ENCODE data around the gene TBC1D22A. TPM values are rescaled to one million over a fixed set of nuclear protein-coding genes. Genes with fewer than 3 reads are reported as not detected.

TBC1D22A gene
- total and polyA plus RNA-seq, 11 donors, result 9.4 to 30.7 (median 18.6) TPM

DNA sequence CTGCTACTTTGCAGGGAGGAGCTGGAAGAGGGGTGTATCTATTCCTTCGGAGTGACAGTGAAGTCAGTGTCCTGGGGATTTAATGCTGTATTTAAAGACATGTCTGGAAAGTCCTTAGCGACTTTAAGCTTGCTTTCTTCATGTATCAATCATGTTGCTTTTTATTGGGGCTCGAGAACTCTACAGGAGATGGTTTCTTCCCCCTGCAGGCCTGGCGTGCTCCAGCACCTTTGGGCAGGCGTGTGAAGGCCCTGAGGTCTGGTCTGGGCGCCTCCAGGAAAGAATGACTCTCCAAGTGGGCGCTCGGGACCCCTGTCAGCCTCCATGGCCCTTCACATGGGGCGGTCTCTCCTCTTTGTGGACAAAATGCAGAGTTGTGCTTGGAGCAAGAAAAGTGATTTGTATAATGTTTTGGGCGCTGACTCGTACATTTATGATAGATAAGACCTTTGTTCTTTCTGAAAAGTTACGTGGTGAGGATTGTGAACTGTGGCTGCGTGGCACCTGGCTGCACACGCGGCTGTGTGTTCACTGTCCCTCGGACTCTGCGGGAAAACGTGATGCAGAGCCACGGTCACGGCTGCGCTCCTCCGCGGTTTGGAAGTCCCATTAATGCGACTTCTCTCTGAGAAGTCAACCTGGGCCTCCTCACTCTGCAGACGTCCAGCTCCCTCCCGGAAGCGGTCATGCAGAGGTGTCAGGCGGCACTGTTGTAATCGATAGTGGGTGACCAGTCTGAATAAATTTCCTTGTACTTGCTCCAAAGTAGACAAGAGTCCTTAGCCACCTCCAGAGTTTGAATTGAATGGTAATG is 282.5 kb downstream of the TBC1D22A start:
- intact Hi-C loops (cut with DNase I), result loop anchor here in 1 of 10 donors (10.0 kb wide), 1 partner anchor 60 kb away; no protein-coding TSS in a partner anchor
- H3K36me3 ChIP-seq, result no peaks in the 10 kb centered on the region
- ATAC-seq, result no peak
- H3K27ac ChIP-seq, result no peak overlapping the region
- H3K4me3 ChIP-seq, result no peak overlapping the region
- peaks cover 0 to 4% (median 0%) of the 10 kb centered on the region in 12 donors for H3K4me1 ChIP-seq
- WGBS, 4 donors, result 84 to 87% (median 85%) methylated on average over 29 of the region's 29 CpGs
- TF ChIP-seq, protein P1, sequence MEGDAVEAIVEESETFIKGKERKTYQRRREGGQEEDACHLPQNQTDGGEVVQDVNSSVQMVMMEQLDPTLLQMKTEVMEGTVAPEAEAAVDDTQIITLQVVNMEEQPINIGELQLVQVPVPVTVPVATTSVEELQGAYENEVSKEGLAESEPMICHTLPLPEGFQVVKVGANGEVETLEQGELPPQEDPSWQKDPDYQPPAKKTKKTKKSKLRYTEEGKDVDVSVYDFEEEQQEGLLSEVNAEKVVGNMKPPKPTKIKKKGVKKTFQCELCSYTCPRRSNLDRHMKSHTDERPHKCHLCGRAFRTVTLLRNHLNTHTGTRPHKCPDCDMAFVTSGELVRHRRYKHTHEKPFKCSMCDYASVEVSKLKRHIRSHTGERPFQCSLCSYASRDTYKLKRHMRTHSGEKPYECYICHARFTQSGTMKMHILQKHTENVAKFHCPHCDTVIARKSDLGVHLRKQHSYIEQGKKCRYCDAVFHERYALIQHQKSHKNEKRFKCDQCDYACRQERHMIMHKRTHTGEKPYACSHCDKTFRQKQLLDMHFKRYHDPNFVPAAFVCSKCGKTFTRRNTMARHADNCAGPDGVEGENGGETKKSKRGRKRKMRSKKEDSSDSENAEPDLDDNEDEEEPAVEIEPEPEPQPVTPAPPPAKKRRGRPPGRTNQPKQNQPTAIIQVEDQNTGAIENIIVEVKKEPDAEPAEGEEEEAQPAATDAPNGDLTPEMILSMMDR (IDR thresholded peaks at IDR 0.05), result no peak
- TF ChIP-seq POLR2A (IDR thresholded peaks at IDR 0.05), result no peak
- H3K9me3 ChIP-seq, result no peaks in the 10 kb centered on the region
- H3K27me3 ChIP-seq, result no peaks in the 10 kb centered on the region
- DNase-seq, result peak in 2 of 5 donors; percentile 9 to 37

DNA sequence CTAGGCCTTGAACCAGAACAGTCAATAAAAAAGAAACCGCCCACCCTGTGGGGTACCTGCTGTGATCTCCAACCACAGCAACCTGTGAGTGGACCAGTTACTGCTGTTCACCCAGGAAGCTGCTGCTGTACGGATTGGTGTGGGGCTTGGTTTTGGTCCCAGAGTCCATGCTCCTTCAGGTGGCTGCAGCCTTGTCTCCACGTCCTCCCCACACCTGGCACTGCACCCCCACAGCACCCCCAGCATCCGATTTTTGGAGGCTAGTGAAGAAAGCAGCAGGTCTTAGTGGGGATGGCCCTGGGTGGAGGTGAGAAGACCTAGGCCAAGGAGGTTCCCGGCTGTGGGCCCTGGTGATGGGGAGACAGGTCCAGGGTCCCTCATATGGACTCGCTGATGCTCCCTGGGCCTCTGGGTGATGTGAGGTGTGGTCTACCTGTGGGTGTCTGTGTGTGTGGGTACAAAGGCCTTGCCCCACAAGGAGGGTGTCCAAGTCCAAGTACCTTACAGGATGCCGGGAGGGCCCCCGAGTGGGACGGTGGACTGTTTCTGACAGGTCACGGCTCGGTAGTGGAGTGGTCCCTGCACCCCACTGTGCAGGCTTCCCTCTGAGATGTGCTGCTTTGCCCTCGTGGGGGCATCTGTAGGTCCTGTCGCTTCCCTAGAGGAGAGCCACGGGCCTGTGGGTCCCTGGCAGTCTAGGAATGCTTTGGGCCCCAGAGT is 283.4 kb downstream of the TBC1D22A start:
- no peaks in the 10 kb centered on the region for H3K36me3 ChIP-seq
- peak in 2 of 5 donors; percentile 17 to 26 for DNase-seq
- H3K9me3 ChIP-seq, result no peaks in the 10 kb centered on the region
- WGBS, 4 donors, result 92 to 97% (median 94%) methylated on average over 5 to 14 of the region's 14 CpGs
- intact Hi-C loops (cut with DNase I), result loop anchor here in 1 of 10 donors (10.0 kb wide), 1 partner anchor 59 kb away; no protein-coding TSS in a partner anchor
- no peak overlapping the region for H3K27ac ChIP-seq
- H3K27me3 ChIP-seq, result no peaks in the 10 kb centered on the region
- peaks cover 0 to 4% (median 0%) of the 10 kb centered on the region in 12 donors for H3K4me1 ChIP-seq
- H3K4me3 ChIP-seq, result no peak overlapping the region
- ATAC-seq, result no peak
- TF ChIP-seq POLR2A (IDR thresholded peaks at IDR 0.05), result no peak
- TF ChIP-seq, protein P1 (IDR thresholded peaks at IDR 0.05), result no peak

DNA sequence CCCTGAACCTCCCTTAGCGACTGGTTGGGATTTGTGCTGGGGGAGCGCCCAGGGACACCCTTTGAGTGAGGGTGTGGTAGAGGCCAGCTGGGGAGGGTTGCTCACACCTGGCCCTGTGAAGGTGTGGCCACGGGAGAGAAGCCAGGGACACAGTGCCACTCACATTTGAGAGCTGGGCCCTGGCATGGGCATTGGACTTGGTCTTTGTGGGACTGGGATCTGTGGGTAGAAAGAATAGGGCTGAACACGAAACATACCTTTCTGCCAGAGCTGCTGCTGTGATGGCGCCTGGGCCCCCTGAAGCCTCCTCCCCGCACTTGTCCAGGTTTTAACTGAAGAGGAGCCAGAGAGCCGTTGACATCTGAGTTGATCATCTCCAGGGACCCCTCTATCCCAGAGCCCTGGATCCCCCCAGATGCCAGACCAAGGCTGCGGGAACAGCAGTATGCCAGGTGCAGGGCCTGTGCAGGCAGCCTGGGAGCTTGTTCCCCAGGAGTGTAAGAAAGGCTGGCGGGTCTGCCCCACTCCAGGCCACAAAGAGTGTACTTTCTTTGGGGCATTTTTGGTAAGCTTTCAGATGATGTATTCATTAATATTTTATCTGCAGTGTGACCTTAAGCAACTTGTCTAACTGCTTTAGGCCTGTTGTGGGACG is 284.1 kb downstream of the TBC1D22A start:
- Histone ChIP-seq H3K9me3 (no peaks in the 10 kb centered on the region), H3K4me3 (no peak overlapping the region), H3K36me3 (no peaks in the 10 kb centered on the region), H3K4me1 (peaks cover 0 to 4% (median 0%) of the 10 kb centered on the region in 12 donors), H3K27ac (no peak overlapping the region), H3K27me3 (no peaks in the 10 kb centered on the region)
- no peak for TF ChIP-seq POLR2A (IDR thresholded peaks at IDR 0.05)
- TF ChIP-seq, protein P1 (IDR thresholded peaks at IDR 0.05), result no peak
- ATAC-seq, result no peak
- WGBS, 4 donors, result 71 to 95% (median 78%) methylated on average over 7 to 10 of the region's 10 CpGs
- DNase-seq, result peak in 2 of 5 donors; percentile 6 to 18
- intact Hi-C loops (cut with DNase I), result loop anchor here in 1 of 10 donors (10.0 kb wide), 1 partner anchor 58 kb away; no protein-coding TSS in a partner anchor

Measured in heart left ventricle (tissue), 16 donors.